ENCODE results near the gene MMP27. TPM values are rescaled to one million over a fixed set of nuclear protein-coding genes. Genes with fewer than 3 reads are reported as not detected.
"Not testable (repeated sequence)": the region's sequence is repeated elsewhere in the genome, so short reads cannot be mapped to it uniquely, and the experiment has no call there.

MMP27 gene
- total RNA-seq, result under 1 TPM in 1 of 2 donors, not detected in 1; 0.47 TPM
- long read RNA-seq, result 0 reads

GRCh38 chr11:102705626-102706025, at the start of gene MMP27:
Gene MMP27 (minus strand): TSS chr11:102705769. CDS start chr11:102705714, 55 bp downstream.
- DNase-seq (no peak), ATAC-seq (no peak)
- intact Hi-C loops (cut with DNase I, micrococcal nuclease), result no loop called here

- DNase-seq (no peak), ATAC-seq (no peak)
- intact Hi-C loops (cut with DNase I, micrococcal nuclease), result no loop called here
Measured at GRCh38 chr11:102753267-102753666, 47.7 kb upstream of the MMP27 start.

- intact Hi-C loops (cut with DNase I, micrococcal nuclease), result no loop called here
- ATAC-seq (no peak), DNase-seq (no peak)
Measured at GRCh38 chr11:102751673-102752072, 46.1 kb upstream of the MMP27 start.

GRCh38 chr11:102749101-102749722, 43.6 kb upstream of the MMP27 start:
- no peak for ATAC-seq
- intact Hi-C loops (cut with DNase I, micrococcal nuclease), result no loop called here
- no peak for DNase-seq

- intact Hi-C loops (cut with DNase I, micrococcal nuclease); ATAC-seq: not testable (repeated sequence)
- peak in 1 of 2 donors; percentile 14 for DNase-seq
Measured at GRCh38 chr11:102746746-102747578, 41.4 kb upstream of the MMP27 start.

- peak; percentile 42 for ATAC-seq
- intact Hi-C loops (cut with DNase I, micrococcal nuclease), result loop anchor here in 1 of 2 donors (10.0 kb wide), 1 partner anchor 210 kb away; no protein-coding TSS in a partner anchor
Measured at GRCh38 chr11:102734650-102735049, 29.1 kb upstream of the MMP27 start.

GRCh38 chr11:102733232-102733875, 27.8 kb upstream of the MMP27 start:
- intact Hi-C loops (cut with DNase I, micrococcal nuclease), result loop anchor here in 1 of 2 donors (10.0 kb wide), 1 partner anchor 211 kb away; no protein-coding TSS in a partner anchor
- ATAC-seq (peak; percentile 91), DNase-seq (peak; percentile 48 to 75)

More at GRCh38 chr11:102734650-102735049, 29.1 kb upstream of the MMP27 start:
- DNase-seq, result no peak

GRCh38 chr11:102730944-102731343, 25.4 kb upstream of the MMP27 start:
- ATAC-seq, DNase-seq: not testable (repeated sequence)
- intact Hi-C loops (cut with DNase I, micrococcal nuclease), result loop anchor here in 1 of 2 donors (10.0 kb wide), 1 partner anchor 214 kb away; no protein-coding TSS in a partner anchor

- intact Hi-C loops (cut with DNase I, micrococcal nuclease), result loop anchor here in 1 of 2 donors (10.0 kb wide), 1 partner anchor 215 kb away; no protein-coding TSS in a partner anchor
- no peak for ATAC-seq
- DNase-seq, result no peak
Measured at GRCh38 chr11:102729849-102730815, 24.6 kb upstream of the MMP27 start.

- no peak for DNase-seq
- ATAC-seq, result no peak
- intact Hi-C loops (cut with DNase I, micrococcal nuclease), result no loop called here
Measured at GRCh38 chr11:102727890-102728289, 22.3 kb upstream of the MMP27 start.

GRCh38 chr11:102724904-102725500, 19.4 kb upstream of the MMP27 start, which contains the start of gene MMP8:
Gene MMP8 (minus strand): TSS chr11:102724954. CDS start chr11:102724855, 99 bp downstream.
- ATAC-seq, result no peak
- intact Hi-C loops (cut with DNase I, micrococcal nuclease), result no loop called here
- DNase-seq, result no peak

- no peak for ATAC-seq
- no peak for DNase-seq
- intact Hi-C loops (cut with DNase I, micrococcal nuclease), result no loop called here
Measured at GRCh38 chr11:102722821-102723220, 17.3 kb upstream of the MMP27 start.

GRCh38 chr11:102719620-102720277, 14.2 kb upstream of the MMP27 start:
- no peak for ATAC-seq
- intact Hi-C loops (cut with DNase I, micrococcal nuclease), result no loop called here
- no peak for DNase-seq

GRCh38 chr11:102717280-102717679, 11.7 kb upstream of the MMP27 start:
- no peak for ATAC-seq
- intact Hi-C loops (cut with DNase I, micrococcal nuclease), result no loop called here
- DNase-seq, result no peak

- intact Hi-C loops (cut with DNase I, micrococcal nuclease), result no loop called here
- ATAC-seq (no peak), DNase-seq (no peak)
Measured at GRCh38 chr11:102716527-102716926, 11.0 kb upstream of the MMP27 start.

GRCh38 chr11:102712137-102712536, 6.6 kb upstream of the MMP27 start:
- intact Hi-C loops (cut with DNase I, micrococcal nuclease), result no loop called here
- DNase-seq (no peak), ATAC-seq (no peak)

All from left colon (tissue), 2 donors.